SK-N-SH treated with all-trans-retinoic acid at 6 μM for 48 hours (cell line): Measurements from ENCODE around the gene SERPING1.

Experiments
- ATAC-seq: fragments of 200-7000 bp; cut with Tn5 transposase; 3 replicates; pipeline ENCODE4 v1.9.1; 2020; ENCODE audit warnings: mild to moderate bottlenecking, moderate library complexity
- ARNTL ChIP-seq: fragments of 450-650 bp; formaldehyde crosslinking; IDR thresholded peaks from 2 replicates; pipeline ENCODE4 v1.5.0; 2020; ENCODE audit warnings: low read depth, mild to moderate bottlenecking, moderate library complexity, borderline replicate concordance
- BACH2 ChIP-seq: fragments of 250-450 bp; sonication (Bioruptor Pico); IDR thresholded peaks from 2 replicates; pipeline ENCODE4 v1.9.0; 2021; ENCODE audit warnings: mild to moderate bottlenecking, borderline replicate concordance
- CSDC2 ChIP-seq: fragments of 250-450 bp; sonication (Bioruptor Pico); IDR thresholded peaks from 2 replicates; pipeline ENCODE4 v1.5.0; 2020; ENCODE audit warnings: mild to moderate bottlenecking, moderate library complexity
- ESRRG ChIP-seq: fragments of 250-450 bp; sonication (Bioruptor Pico); IDR thresholded peaks from 2 replicates; pipeline ENCODE4 v1.6.1; 2021; ENCODE audit warnings: mild to moderate bottlenecking
- ISL1 ChIP-seq: fragments of 250-450 bp; sonication (Bioruptor Pico); IDR thresholded peaks from 2 replicates; pipeline ENCODE4 v2.1.2; 2022; ENCODE audit warnings: mild to moderate bottlenecking, moderate library complexity
- OSR1 ChIP-seq: fragments of 250-450 bp; sonication (Bioruptor Pico); IDR thresholded peaks from 2 replicates; pipeline ENCODE4 v1.8.0; 2022; ENCODE audit warnings: moderate library complexity, mild to moderate bottlenecking, inconsistent platforms
- PATZ1 ChIP-seq: fragments of 250-450 bp; sonication (Bioruptor Pico); IDR thresholded peaks from 2 replicates; pipeline ENCODE4 v1.8.0; 2020; ENCODE audit warnings: mild to moderate bottlenecking, moderate library complexity, borderline replicate concordance
- PPARA ChIP-seq: fragments of 250-450 bp; sonication (Bioruptor Pico); IDR thresholded peaks from 2 replicates; pipeline ENCODE4 v1.5.0; 2020; ENCODE audit warnings: mild to moderate bottlenecking, borderline replicate concordance
- RARB ChIP-seq: fragments of 250-450 bp; sonication (Bioruptor Pico); IDR thresholded peaks from 2 replicates; pipeline ENCODE4 v1.8.0; 2021; ENCODE audit warnings: mild to moderate bottlenecking, moderate library complexity
- SNAI2 ChIP-seq: fragments of 250-450 bp; sonication (Bioruptor Pico); IDR thresholded peaks from 2 replicates; pipeline ENCODE4 v1.5.0; 2020; ENCODE audit warnings: mild to moderate bottlenecking, moderate library complexity
- TOX ChIP-seq: fragments of 250-450 bp; sonication (Bioruptor Pico); IDR thresholded peaks from 2 replicates; pipeline ENCODE4 v1.8.0; 2021; ENCODE audit warnings: mild to moderate bottlenecking, moderate library complexity, borderline replicate concordance
- ZC3H10 ChIP-seq: fragments of 250-450 bp; sonication (Bioruptor Pico); IDR thresholded peaks from 2 replicates; pipeline ENCODE4 v1.5.1; 2021; ENCODE audit warnings: mild to moderate bottlenecking, moderate library complexity
- ZFP3 ChIP-seq: fragments of 250-450 bp; sonication (Bioruptor Pico); IDR thresholded peaks from 2 replicates; pipeline ENCODE4 v1.5.0; 2020; ENCODE audit warnings: mild to moderate bottlenecking, moderate library complexity
- ZFP30 ChIP-seq: fragments of 450-650 bp; formaldehyde crosslinking; IDR thresholded peaks from 2 replicates; pipeline ENCODE4 v1.5.0; 2022; ENCODE audit warnings: mild to moderate bottlenecking, moderate library complexity
- ZNF565 ChIP-seq: fragments of 450-650 bp; formaldehyde crosslinking; conservative IDR thresholded peaks from 2 replicates; pipeline ENCODE4 v1.5.0; 2020; ENCODE audit warnings: low read depth, mild to moderate bottlenecking, moderate library complexity
- ZNF70 ChIP-seq: fragments of 450-650 bp; formaldehyde crosslinking; IDR thresholded peaks from 2 replicates; pipeline ENCODE4 v1.5.0; 2020; ENCODE audit warnings: mild to moderate bottlenecking, moderate library complexity
- ZNF8 ChIP-seq: fragments of 450-650 bp; formaldehyde crosslinking; IDR thresholded peaks from 2 replicates; pipeline ENCODE4 v1.5.0; 2020; ENCODE audit warnings: mild to moderate bottlenecking, moderate library complexity
- TF ChIP-seq, protein P1 (sequence below): fragments of 250-450 bp; sonication (Bioruptor Pico); IDR thresholded peaks from 2 replicates; pipeline ENCODE4 v1.8.0; 2021; ENCODE audit warnings: low read depth, mild to moderate bottlenecking, moderate library complexity, borderline replicate concordance
- TF ChIP-seq, protein P2 (sequence below): fragments of 250-450 bp; sonication (Bioruptor Pico); IDR thresholded peaks from 2 replicates; pipeline ENCODE4 v1.5.1; 2020; ENCODE audit warnings: low read depth, mild to moderate bottlenecking, moderate library complexity
- TF ChIP-seq, protein P3 (sequence below): fragments of 250-450 bp; sonication (Bioruptor Pico); IDR thresholded peaks from 2 replicates; pipeline ENCODE4 v1.5.0; 2020; ENCODE audit warnings: mild to moderate bottlenecking, moderate library complexity

The SERPING1 gene

DNA sequence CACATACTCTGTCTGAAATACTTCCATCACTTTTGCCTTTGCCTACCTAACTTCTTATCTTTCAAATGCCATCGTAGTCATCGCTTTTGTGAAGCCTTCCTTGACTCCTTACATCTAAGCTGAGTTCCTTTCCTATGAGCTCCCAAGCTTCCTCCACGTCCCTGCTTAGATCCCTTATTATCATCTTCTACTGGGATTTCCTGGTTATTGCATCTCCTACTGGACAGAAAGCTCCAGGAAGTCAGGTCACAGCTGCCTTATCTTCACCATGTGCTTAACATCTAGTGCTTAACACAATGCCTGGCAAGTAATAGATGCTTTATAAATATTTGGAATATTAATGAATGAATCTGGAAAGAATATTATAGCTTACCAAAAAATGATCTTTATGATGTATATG, 46.3 kb downstream of the SERPING1 start:
- ATAC-seq = no peak
- TF ChIP-seq, protein P1, sequence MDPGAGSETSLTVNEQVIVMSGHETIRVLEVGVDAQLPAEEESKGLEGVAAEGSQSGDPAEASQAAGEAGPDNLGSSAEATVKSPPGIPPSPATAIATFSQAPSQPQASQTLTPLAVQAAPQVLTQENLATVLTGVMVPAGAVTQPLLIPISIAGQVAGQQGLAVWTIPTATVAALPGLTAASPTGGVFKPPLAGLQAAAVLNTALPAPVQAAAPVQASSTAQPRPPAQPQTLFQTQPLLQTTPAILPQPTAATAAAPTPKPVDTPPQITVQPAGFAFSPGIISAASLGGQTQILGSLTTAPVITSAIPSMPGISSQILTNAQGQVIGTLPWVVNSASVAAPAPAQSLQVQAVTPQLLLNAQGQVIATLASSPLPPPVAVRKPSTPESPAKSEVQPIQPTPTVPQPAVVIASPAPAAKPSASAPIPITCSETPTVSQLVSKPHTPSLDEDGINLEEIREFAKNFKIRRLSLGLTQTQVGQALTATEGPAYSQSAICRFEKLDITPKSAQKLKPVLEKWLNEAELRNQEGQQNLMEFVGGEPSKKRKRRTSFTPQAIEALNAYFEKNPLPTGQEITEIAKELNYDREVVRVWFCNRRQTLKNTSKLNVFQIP (CRISPR knock-in tag) = no peak
- no peak for TF ChIP-seq ARNTL (CRISPR knock-in tag)

DNA sequence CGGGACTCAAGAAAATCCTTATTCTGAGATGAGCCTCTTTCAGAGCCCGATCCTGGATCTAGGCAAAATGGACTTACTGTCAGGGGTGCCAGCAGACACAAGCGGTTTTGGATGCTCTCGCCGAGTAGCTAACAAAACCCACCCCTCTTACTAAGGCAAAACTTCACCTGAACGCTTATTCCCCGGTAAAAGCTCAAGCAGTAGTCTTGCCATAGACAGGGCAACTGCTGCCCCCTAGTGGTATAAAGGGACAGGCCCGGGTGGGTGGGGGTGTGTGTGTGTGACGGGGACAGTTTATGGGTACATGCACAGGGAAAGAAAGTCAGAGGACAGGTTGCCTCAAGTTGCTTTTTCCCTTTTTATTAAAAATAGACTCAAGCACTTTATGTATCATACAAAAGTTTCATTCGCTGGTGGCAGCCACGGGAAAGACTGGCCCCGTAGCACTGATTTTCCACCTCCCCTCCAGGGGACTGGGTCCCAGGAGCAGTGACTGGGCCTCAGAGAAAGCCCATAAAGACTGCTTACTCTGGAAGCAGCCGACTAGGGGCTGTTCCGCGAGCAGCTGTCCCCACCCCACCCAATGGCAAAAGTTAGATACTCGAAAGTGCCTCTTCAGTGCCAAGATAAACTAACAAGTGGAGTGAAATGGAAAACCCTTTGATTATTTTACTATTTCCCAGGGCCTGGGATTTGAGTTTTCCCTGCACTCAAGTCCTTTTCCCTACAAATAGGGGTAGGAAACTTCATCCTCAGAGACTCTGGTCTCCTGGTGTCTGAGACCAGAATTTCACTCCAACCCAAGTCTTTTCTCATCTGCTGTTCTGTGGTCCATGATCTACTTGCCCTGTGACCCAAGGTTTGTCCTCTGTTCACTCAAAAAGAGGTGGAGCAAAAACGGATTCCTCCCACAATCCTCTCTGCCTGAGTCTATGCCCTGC, 47.5 kb downstream of the SERPING1 start:
- peak; percentile 68 for ATAC-seq
- no peak for TF ChIP-seq ARNTL (CRISPR knock-in tag)
- TF ChIP-seq PPARA = no peak
- TF ChIP-seq CSDC2 (CRISPR knock-in tag) = no peak
- TF ChIP-seq, protein P1 (CRISPR knock-in tag) = no peak
- no peak for TF ChIP-seq ZNF70
- no peak for TF ChIP-seq TOX (CRISPR knock-in tag)
- no peak for TF ChIP-seq ZC3H10 (CRISPR knock-in tag)
- no peak for TF ChIP-seq ZFP3
- no peak for TF ChIP-seq ZNF565 (CRISPR knock-in tag)
- TF ChIP-seq RARB = no peak
- no peak for TF ChIP-seq PATZ1 (CRISPR knock-in tag)
- TF ChIP-seq ISL1 = no peak
- no peak for TF ChIP-seq ZFP30
- TF ChIP-seq, protein P2, sequence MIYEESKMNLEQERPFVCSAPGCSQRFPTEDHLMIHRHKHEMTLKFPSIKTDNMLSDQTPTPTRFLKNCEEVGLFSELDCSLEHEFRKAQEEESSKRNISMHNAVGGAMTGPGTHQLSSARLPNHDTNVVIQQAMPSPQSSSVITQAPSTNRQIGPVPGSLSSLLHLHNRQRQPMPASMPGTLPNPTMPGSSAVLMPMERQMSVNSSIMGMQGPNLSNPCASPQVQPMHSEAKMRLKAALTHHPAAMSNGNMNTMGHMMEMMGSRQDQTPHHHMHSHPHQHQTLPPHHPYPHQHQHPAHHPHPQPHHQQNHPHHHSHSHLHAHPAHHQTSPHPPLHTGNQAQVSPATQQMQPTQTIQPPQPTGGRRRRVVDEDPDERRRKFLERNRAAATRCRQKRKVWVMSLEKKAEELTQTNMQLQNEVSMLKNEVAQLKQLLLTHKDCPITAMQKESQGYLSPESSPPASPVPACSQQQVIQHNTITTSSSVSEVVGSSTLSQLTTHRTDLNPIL (CRISPR knock-in tag) = no peak
- no peak for TF ChIP-seq ESRRG (CRISPR knock-in tag)
- TF ChIP-seq ZNF8 (CRISPR knock-in tag) = no peak
- TF ChIP-seq OSR1 (CRISPR knock-in tag) = no peak

DNA sequence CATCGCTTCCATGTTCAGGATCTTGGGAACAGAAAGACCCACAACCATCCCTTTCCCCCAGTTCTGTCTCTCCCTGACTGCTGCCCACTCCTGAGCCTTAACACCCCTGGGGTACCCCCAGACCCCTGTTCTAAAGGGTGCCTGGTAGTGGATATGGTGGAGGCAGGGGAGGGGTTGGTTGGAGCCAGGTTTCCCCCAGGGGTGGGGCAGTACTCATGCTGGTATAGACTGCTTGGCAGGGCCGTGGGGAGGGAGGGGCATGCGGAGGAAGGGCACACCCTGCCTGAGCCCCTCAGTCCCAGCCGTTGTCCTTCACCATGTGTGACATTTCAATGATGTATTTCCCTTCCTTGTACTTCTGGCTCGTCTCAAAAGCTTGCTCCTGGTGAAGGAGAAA, 48.2 kb downstream of the SERPING1 start:
- ATAC-seq = no peak
- TF ChIP-seq ISL1 (no peak), ZNF8 (CRISPR knock-in tag) (no peak), SNAI2 (no peak), RARB (no peak), ZFP3 (no peak), PPARA (no peak), ZNF565 (CRISPR knock-in tag) (no peak), ZC3H10 (CRISPR knock-in tag) (no peak), BACH2 (CRISPR knock-in tag) (no peak), ARNTL (CRISPR knock-in tag) (no peak), CSDC2 (CRISPR knock-in tag) (no peak)
- TF ChIP-seq, protein P3, sequence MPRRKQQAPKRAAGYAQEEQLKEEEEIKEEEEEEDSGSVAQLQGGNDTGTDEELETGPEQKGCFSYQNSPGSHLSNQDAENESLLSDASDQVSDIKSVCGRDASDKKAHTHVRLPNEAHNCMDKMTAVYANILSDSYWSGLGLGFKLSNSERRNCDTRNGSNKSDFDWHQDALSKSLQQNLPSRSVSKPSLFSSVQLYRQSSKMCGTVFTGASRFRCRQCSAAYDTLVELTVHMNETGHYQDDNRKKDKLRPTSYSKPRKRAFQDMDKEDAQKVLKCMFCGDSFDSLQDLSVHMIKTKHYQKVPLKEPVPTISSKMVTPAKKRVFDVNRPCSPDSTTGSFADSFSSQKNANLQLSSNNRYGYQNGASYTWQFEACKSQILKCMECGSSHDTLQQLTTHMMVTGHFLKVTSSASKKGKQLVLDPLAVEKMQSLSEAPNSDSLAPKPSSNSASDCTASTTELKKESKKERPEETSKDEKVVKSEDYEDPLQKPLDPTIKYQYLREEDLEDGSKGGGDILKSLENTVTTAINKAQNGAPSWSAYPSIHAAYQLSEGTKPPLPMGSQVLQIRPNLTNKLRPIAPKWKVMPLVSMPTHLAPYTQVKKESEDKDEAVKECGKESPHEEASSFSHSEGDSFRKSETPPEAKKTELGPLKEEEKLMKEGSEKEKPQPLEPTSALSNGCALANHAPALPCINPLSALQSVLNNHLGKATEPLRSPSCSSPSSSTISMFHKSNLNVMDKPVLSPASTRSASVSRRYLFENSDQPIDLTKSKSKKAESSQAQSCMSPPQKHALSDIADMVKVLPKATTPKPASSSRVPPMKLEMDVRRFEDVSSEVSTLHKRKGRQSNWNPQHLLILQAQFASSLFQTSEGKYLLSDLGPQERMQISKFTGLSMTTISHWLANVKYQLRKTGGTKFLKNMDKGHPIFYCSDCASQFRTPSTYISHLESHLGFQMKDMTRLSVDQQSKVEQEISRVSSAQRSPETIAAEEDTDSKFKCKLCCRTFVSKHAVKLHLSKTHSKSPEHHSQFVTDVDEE (CRISPR knock-in tag) = no peak
